ENCODE measurements around the gene ZNF136.

Gene ZNF136

DNA sequence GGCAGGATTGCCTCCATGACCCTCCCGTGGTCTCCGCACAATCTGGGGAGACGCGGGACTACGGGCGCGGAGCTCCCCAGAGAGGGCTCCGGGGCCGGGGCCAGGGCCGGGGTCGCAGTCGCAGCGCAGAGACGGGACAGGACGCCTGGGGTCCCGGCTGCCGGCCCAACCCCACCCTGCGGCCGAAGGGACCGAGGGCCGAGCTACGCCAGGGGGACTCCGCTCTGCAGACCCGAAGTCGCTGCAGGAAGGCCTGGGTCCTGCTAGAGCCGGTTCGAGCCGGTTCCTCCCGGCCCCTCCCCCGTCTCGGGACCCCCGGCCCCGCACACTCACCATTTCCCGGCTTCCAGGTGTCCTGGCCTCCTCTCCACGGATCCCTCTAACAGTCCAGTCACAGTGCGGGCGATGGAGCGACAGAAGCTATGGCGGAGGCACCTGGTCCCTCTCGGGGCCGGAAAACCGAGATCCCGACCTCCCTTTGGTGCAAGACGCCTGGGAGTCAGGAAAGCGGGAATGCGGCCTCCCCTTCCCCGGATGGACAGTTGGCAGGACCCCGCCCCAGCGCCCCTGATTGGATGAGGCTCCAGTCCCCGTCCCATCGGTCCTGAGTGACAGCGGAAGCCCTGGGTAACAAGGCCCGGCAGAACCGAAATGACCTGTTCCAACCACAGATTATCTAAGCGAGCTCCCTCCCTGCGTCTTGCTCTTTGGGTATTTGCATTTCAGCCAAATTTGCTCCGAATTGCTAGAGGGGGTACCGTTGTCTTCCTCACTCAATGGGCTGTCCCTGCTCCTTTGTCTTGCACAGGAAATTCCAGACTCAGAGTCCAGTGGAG, 6.5 kb upstream of the ZNF136 start, which contains the start of gene ZNF625:
ZNF625 (minus strand) TSS at position 512 of the 836 bp plus-strand sequence; CDS start at position 336, 176 bp downstream.
- H3K9me3 ChIP-seq (ENCODE audit: control insufficient read depth, low read length): no peaks in the 10 kb centered on the region
- TF ChIP-seq, protein P1, sequence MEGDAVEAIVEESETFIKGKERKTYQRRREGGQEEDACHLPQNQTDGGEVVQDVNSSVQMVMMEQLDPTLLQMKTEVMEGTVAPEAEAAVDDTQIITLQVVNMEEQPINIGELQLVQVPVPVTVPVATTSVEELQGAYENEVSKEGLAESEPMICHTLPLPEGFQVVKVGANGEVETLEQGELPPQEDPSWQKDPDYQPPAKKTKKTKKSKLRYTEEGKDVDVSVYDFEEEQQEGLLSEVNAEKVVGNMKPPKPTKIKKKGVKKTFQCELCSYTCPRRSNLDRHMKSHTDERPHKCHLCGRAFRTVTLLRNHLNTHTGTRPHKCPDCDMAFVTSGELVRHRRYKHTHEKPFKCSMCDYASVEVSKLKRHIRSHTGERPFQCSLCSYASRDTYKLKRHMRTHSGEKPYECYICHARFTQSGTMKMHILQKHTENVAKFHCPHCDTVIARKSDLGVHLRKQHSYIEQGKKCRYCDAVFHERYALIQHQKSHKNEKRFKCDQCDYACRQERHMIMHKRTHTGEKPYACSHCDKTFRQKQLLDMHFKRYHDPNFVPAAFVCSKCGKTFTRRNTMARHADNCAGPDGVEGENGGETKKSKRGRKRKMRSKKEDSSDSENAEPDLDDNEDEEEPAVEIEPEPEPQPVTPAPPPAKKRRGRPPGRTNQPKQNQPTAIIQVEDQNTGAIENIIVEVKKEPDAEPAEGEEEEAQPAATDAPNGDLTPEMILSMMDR (IDR thresholded peaks at IDR 0.05): no peak
- H3K79me2 ChIP-seq: no peaks in the 10 kb centered on the region
- peak within 1 kb of the TSS; percentile 94 for H2AFZ ChIP-seq
- H3K4me3 ChIP-seq (ENCODE audit: low read depth, low read length): peak within 1 kb of the TSS; percentile 95
- H3K4me2 ChIP-seq (ENCODE audit: low read length): peak within 1 kb of the TSS; percentile 78
- peak within 1 kb of the TSS; percentile 73 for H3K27ac ChIP-seq
- no peaks in the 10 kb centered on the region for H3K27me3 ChIP-seq (ENCODE audit: control insufficient read depth, insufficient read depth, low read length)
- H3K9ac ChIP-seq: peak within 1 kb of the TSS; percentile 77
- peaks cover 4% of the 10 kb centered on the region for H3K4me1 ChIP-seq
- no peaks in the 10 kb centered on the region for H3K36me3 ChIP-seq (ENCODE audit: control insufficient read depth, insufficient read depth, low read length)

DNA sequence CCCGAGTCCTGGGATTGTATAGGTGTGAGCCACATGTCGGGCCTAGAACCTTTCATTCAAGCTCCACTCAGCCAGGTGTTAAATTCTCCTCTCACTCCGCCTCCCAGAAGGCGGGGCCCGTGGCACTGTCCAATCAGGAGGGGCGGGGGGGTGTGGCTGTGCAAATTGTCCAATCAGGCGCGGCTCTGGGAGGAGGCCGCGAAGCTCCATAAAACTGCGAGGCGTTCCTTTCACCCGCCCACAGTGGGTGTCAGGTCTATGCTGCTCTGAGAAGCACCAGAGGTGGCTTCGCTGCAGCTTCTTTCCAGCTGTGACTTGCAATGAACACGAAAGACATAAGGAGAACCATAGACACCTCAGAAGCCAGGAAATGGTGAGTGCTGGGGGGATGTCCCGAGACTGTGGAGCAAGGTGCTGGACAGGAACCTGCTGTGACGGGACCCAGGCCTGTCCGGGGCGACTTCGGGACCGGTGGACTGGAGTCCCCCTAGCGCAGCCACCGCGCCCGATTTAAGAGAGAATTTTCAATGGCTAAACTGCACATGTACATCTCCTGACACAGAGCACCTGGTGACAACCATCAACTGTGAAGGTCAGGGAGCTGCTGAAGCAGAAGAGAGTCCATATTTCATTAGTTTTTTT, 3.0 kb upstream of the ZNF136 start:
- H3K9me3 ChIP-seq (ENCODE audit: control insufficient read depth, low read length): no peaks in the 10 kb centered on the region
- no peak overlapping the region for H3K9ac ChIP-seq
- TF ChIP-seq, protein P1 (IDR thresholded peaks at IDR 0.05): no peak
- H3K4me3 ChIP-seq (ENCODE audit: low read depth, low read length): no peak overlapping the region
- no peak overlapping the region for H3K27ac ChIP-seq
- H2AFZ ChIP-seq: no peak overlapping the region
- H3K4me1 ChIP-seq: peaks cover 9% of the 10 kb centered on the region
- H3K27me3 ChIP-seq (ENCODE audit: control insufficient read depth, insufficient read depth, low read length): no peaks in the 10 kb centered on the region
- no peak overlapping the region for H3K4me2 ChIP-seq (ENCODE audit: low read length)
- peaks cover 17% of the 10 kb centered on the region for H3K79me2 ChIP-seq
- H3K36me3 ChIP-seq (ENCODE audit: control insufficient read depth, insufficient read depth, low read length): no peaks in the 10 kb centered on the region

DNA sequence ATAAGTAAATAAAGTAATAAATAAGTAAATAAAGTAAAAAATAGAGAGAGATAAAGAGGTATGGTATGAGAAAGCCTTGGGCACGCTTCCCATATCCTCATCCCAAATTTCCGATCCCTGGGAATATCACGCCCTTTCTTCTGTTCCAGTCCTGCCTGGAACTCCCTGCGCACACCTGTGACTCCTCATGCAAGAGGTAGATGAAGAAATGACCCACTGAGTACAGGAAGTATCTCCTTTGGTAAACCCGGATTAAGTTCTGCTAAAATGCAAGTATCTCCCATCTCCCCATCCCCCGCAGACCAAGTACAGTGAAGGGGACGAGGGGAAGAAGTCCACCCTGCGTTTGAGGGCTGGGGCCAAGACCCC, 399 bp upstream of the ZNF136 start:
- Histone ChIP-seq H3K9me3 (ENCODE audit: control insufficient read depth, low read length) (no peaks in the 10 kb centered on the region), H3K4me2 (ENCODE audit: low read length) (peak overlapping the region; percentile 79), H3K36me3 (ENCODE audit: control insufficient read depth, insufficient read depth, low read length) (no peaks in the 10 kb centered on the region), H3K9ac (no peak overlapping the region), H3K4me3 (ENCODE audit: low read depth, low read length) (peak overlapping the region; percentile 90), H3K27ac (peak overlapping the region; percentile 70), H3K27me3 (ENCODE audit: control insufficient read depth, insufficient read depth, low read length) (no peaks in the 10 kb centered on the region), H3K79me2 (peaks cover 28% of the 10 kb centered on the region), H2AFZ (peak overlapping the region; percentile 81), H3K4me1 (peaks cover 5% of the 10 kb centered on the region)
- TF ChIP-seq, protein P1 (IDR thresholded peaks at IDR 0.05): no peak

DNA sequence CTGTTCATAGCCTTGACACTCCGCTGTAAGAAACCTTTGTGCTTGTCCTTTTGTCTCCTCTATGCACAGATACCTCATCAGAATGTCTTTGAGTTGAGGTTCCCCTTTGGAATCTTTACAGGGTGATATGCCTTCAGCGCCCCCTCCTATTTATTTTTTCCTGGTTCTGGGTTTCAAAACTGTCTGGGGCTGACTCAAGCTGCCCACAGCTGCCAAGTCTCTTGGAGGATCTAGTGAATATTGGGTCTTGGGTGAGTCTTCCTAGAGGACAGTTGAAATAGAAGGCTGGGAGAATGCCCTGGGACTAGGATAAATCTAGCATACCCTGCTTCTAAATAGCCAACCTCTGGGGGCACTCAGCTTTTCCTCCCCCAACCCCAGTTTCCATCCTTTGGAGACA, 930 bp downstream of the ZNF136 start:
- Histone ChIP-seq H3K4me3 (ENCODE audit: low read depth, low read length) (peak overlapping the region; percentile 90), H2AFZ (peak overlapping the region; percentile 81), H3K9me3 (ENCODE audit: control insufficient read depth, low read length) (no peaks in the 10 kb centered on the region), H3K27ac (peak overlapping the region; percentile 70), H3K9ac (no peak overlapping the region), H3K36me3 (ENCODE audit: control insufficient read depth, insufficient read depth, low read length) (no peaks in the 10 kb centered on the region), H3K27me3 (ENCODE audit: control insufficient read depth, insufficient read depth, low read length) (no peaks in the 10 kb centered on the region), H3K79me2 (peaks cover 35% of the 10 kb centered on the region), H3K4me1 (peaks cover 5% of the 10 kb centered on the region), H3K4me2 (ENCODE audit: low read length) (peak overlapping the region; percentile 79)
- TF ChIP-seq, protein P1 (IDR thresholded peaks at IDR 0.05): no peak
